Upper lobe of left lung (tissue), 4 donors: ENCODE results near the gene LAMA2.

Experiments used
- EP300 ChIP-seq, 4 donors: sonication (generic); formaldehyde crosslinking; IDR thresholded peaks; one replicate each; pipeline ENCODE4 v1.5.1; 2017; ENCODE audit warnings: antibody characterized with exemption in 4 of 4, control low read depth in 2 of 4
- POLR2A ChIP-seq, 4 donors: fragments of 450-650 bp; IDR thresholded peaks; one replicate each; pipeline ENCODE4 v1.5.1; 2016 to 2017; ENCODE audit warnings: antibody characterized with exemption in 4 of 4, mild to moderate bottlenecking in 2 of 4

GRCh38 chr6:129513471-129513870 lies 630.5 kb downstream of the LAMA2 start:
- no peak for TF ChIP-seq EP300 (IDR thresholded peaks at IDR 0.05)
- no peak for TF ChIP-seq POLR2A (IDR thresholded peaks at IDR 0.05)
